ENCODE data around the gene PTAFR. TPM values are rescaled to one million over a fixed set of nuclear protein-coding genes. Genes with fewer than 3 reads are reported as not detected.

PTAFR gene
- polyA plus RNA-seq, 1 experiment = 0.12 TPM

GRCh38 chr1:28205243-28205642 lies 28.8 kb upstream of the PTAFR start:
- POLR2A ChIA-PET = interaction anchor here (0.6 kb wide), 1 partner anchor 117 kb away, joined by 7 read pairs; the partner anchor contains the start of gene EYA3

DNA sequence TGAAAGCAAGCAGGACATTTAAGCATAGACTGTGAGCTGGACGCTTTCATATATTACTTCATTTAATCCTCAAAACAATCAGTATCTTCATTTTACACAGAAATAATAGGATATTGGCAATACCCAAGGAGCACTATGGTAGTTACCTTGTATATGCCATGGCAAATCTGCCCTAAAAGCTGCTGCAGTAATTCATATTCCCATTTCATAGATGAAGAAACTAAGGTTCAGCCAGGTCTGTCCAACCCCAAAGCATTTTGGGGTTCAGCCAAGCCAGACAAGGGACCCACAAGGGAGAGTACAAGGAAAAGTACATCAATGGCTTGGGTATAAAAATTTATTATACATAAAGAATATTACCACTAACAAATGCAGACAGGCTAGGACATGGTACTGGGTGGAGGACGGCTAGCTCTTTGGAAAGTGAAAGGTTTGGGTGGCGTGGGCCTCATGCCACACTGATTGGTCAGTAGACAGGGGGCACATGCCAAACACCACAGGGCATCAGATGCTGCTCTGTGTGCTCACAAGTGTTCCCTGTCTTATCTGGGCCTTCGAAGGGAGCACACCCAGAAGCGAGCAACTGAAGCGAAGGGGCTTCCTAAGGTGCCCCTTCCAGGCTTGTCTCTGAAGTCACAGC lies 23.9 kb upstream of the PTAFR start:
- Histone ChIP-seq H3K27me3 (ENCODE audit: control insufficient read depth, insufficient read depth, low read length) (no peaks in the 10 kb centered on the region), H3K27ac (ENCODE audit: low read depth, low read length) (no peak overlapping the region), H3K4me3 (ENCODE audit: low read depth, low read length) (no peak overlapping the region), H3K9me3 (ENCODE audit: control insufficient read depth, insufficient read depth, low read length) (no peaks in the 10 kb centered on the region)
- TF ChIP-seq, protein P1, sequence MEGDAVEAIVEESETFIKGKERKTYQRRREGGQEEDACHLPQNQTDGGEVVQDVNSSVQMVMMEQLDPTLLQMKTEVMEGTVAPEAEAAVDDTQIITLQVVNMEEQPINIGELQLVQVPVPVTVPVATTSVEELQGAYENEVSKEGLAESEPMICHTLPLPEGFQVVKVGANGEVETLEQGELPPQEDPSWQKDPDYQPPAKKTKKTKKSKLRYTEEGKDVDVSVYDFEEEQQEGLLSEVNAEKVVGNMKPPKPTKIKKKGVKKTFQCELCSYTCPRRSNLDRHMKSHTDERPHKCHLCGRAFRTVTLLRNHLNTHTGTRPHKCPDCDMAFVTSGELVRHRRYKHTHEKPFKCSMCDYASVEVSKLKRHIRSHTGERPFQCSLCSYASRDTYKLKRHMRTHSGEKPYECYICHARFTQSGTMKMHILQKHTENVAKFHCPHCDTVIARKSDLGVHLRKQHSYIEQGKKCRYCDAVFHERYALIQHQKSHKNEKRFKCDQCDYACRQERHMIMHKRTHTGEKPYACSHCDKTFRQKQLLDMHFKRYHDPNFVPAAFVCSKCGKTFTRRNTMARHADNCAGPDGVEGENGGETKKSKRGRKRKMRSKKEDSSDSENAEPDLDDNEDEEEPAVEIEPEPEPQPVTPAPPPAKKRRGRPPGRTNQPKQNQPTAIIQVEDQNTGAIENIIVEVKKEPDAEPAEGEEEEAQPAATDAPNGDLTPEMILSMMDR (IDR thresholded peaks at IDR 0.05; ENCODE audit: low read depth, low read length) = no peak
- DNase-seq (ENCODE audit: low read depth, low spot score) = no peak
- ChIA-PET POLR2A (no interaction called here), CTCF (interaction anchor here (1.2 kb wide), 1 partner anchor 8 kb away, joined by 4 read pairs; no protein-coding TSS in a partner anchor)

More at GRCh38 chr1:28205243-28205642, 28.8 kb upstream of the PTAFR start:
- TF ChIP-seq, protein P1 (IDR thresholded peaks at IDR 0.05; ENCODE audit: low read depth, low read length) = no peak
- Histone ChIP-seq H3K27me3 (ENCODE audit: control insufficient read depth, insufficient read depth, low read length) (no peaks in the 10 kb centered on the region), H3K27ac (ENCODE audit: low read depth, low read length) (no peak overlapping the region), H3K4me3 (ENCODE audit: low read depth, low read length) (no peak overlapping the region), H3K9me3 (ENCODE audit: control insufficient read depth, insufficient read depth, low read length) (no peaks in the 10 kb centered on the region)
- no peak for DNase-seq (ENCODE audit: low read depth, low spot score)
- CTCF ChIA-PET = interaction anchor here (10.9 kb wide), 1 partner anchor 116 kb away, joined by 301 read pairs; the partner anchor contains the start of gene EYA3

DNA sequence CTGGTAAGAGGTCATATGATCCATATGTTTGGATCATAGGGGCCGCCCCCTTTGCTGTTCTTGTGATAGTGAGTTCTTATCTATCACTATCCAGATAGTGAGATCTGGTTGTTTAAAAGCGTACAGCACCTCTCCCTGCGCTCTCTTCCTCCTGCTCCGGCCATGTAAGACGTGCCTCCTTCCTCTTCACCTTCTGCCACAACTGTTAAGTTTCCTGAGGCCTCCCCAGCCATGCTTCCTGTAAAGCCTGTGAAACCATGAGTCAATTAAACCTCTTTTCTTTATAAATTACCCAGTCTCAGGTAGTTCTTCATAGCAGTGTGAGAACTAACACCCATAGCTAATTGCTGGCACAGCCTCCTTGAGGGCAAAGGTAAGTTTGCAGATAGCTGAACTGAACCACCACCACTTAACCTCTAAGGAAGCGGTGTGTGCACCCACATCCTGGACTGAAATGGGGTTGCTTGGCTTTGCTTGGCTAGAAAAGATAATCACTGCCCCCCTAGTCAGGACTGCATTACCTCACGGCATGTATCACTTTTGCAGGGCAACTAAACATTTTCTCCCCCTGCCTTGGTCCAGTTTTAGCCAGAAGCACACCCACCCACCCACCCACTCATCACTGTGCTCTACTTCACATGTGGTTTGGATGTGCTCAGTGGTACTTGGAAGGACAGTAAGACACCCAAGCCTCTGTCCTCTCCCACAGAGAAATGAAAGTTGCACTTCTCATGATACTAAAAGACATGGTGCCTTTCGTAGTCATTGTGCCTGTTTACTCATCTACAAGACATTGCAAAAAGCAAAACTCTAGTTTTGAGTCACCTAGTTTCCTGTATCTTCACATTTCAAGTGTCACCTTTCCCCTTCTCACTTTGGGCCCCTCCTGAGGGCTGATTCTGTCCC lies 23.1 kb upstream of the PTAFR start:
- TF ChIP-seq, protein P1 (IDR thresholded peaks at IDR 0.05; ENCODE audit: low read depth, low read length) = no peak
- ChIA-PET POLR2A (no interaction called here), CTCF (interaction anchor here (1.2 kb wide), 1 partner anchor 9 kb away, joined by 4 read pairs; no protein-coding TSS in a partner anchor)
- H3K4me3 ChIP-seq (ENCODE audit: low read depth, low read length) = no peak overlapping the region
- H3K27me3 ChIP-seq (ENCODE audit: control insufficient read depth, insufficient read depth, low read length) = no peaks in the 10 kb centered on the region
- no peak for DNase-seq (ENCODE audit: low read depth, low spot score)
- no peak overlapping the region for H3K27ac ChIP-seq (ENCODE audit: low read depth, low read length)
- no peaks in the 10 kb centered on the region for H3K9me3 ChIP-seq (ENCODE audit: control insufficient read depth, insufficient read depth, low read length)

GRCh38 chr1:28197682-28198415 lies 21.4 kb upstream of the PTAFR start:
- CTCF ChIA-PET = interaction anchor here (1.0 kb wide), 1 partner anchor 11 kb away, joined by 3 read pairs; no protein-coding TSS in a partner anchor
- DNase-seq (ENCODE audit: low read depth, low spot score) = no peak
- Histone ChIP-seq H3K27me3 (ENCODE audit: control insufficient read depth, insufficient read depth, low read length) (no peaks in the 10 kb centered on the region), H3K27ac (ENCODE audit: low read depth, low read length) (no peak overlapping the region), H3K4me3 (ENCODE audit: low read depth, low read length) (no peak overlapping the region), H3K9me3 (ENCODE audit: control insufficient read depth, insufficient read depth, low read length) (no peaks in the 10 kb centered on the region)
- POLR2A ChIA-PET = no interaction called here
- TF ChIP-seq, protein P1 (IDR thresholded peaks at IDR 0.05; ENCODE audit: low read depth, low read length) = no peak

All from AG04450 (cell line).